GM12878 (cell line): ENCODE measurements around the gene ATP1A1. TPM values are rescaled to one million over a fixed set of nuclear protein-coding genes. Genes with fewer than 3 reads are reported as not detected.

Source experiments
- ATAC-seq: fragments of 200-7000 bp; cut with Tn5 transposase; 3 replicates; pipeline ENCODE4 v1.9.1; 2020; ENCODE audit warnings: mild to moderate bottlenecking, moderate library complexity
- BruUV-seq: library from RNA; stranded (reverse); fragments of 400-500 nt; replicated peaks from 2 replicates; lab custom pipeline; 2021; lab: Mats Ljungman, UMichigan
- CTCF ChIA-PET: fragments of 300-600 bp; sonication (Branson Sonifier 250); formaldehyde crosslinking; extraction: SDS; loops from one replicate; lab custom pipeline; 2021; ENCODE audit warnings: inconsistent platforms; lab: Yijun Ruan, JAX
- POLR2A ChIA-PET: fragments of 350-600 bp; formaldehyde crosslinking; extraction: SDS; loops from one replicate; lab custom pipeline; 2021; ENCODE audit warnings: inconsistent platforms; lab: Charles Lee
- RAD21 ChIA-PET: fragments of 300-600 bp; sonication (Branson Sonifier 250); formaldehyde crosslinking; loops from one replicate; lab custom pipeline; 2023; ENCODE audit warnings: antibody characterized with exemption; ENCODE audit not compliant: unreplicated experiment; lab: Charles Lee
- SMC1A ChIA-PET: fragments of 300-600 bp; sonication (Branson Sonifier 250); formaldehyde crosslinking; loops from one replicate; lab custom pipeline; 2023; ENCODE audit not compliant: unreplicated experiment, uncharacterized antibody; lab: Charles Lee
- DNase-seq: peaks from one replicate; pipeline ENCODE4 v3.0.0-alpha.2; 2011; ENCODE audit warnings: low read depth, low spot score
- FAIRE-seq: peaks from 3 replicates; lab custom pipeline; 2011; peaks lifted over from hg19 to GRCh38; lab: Jason Lieb, UNC
- H2AFZ ChIP-seq: 2 replicates; pipeline ENCODE4 v1.6.0; 2011; ENCODE audit warnings: low read depth, low read length, control low read depth; ENCODE audit not compliant: control insufficient read depth
- H3K27ac ChIP-seq: 2 replicates; pipeline ENCODE4 v1.5.1; 2011; ENCODE audit warnings: control low read depth; ENCODE audit not compliant: control insufficient read depth, insufficient read depth
- H3K27me3 ChIP-seq, 2 experiments: replicated peaks in 1 of 2; 2 replicates each; pipeline versions ENCODE4 v1.6.0 to v1.6.1; 2011; ENCODE audit warnings: low read length in 1 of 2; ENCODE audit not compliant: control insufficient read depth in 2 of 2, insufficient read depth in 2 of 2
- H3K36me3 ChIP-seq, 2 experiments: 2 replicates each; pipeline ENCODE4 v1.5.1; 2011; ENCODE audit warnings: low read length in 1 of 2; ENCODE audit not compliant: control insufficient read depth in 2 of 2, insufficient read depth in 2 of 2
- H3K4me1 ChIP-seq: 2 replicates; pipeline ENCODE4 v1.6.1; 2011; ENCODE audit warnings: mild to moderate bottlenecking, low read length, moderate library complexity, mixed read lengths; ENCODE audit not compliant: control insufficient read depth, insufficient read depth
- H3K4me2 ChIP-seq: 2 replicates; pipeline ENCODE4 v1.6.0; 2011; ENCODE audit warnings: control low read depth; ENCODE audit not compliant: control insufficient read depth, insufficient read depth
- H3K4me3 ChIP-seq: fragments of 200-600 bp; sonication (generic); 2 replicates; pipeline ENCODE4 v1.5.1; 2016
- H3K79me2 ChIP-seq: 2 replicates; pipeline ENCODE4 v1.6.0; 2011; ENCODE audit warnings: low read length; ENCODE audit not compliant: control insufficient read depth, insufficient read depth
- H3K9ac ChIP-seq: 2 replicates; pipeline ENCODE4 v1.8.0; 2011; ENCODE audit warnings: low read length, control low read depth, mixed read lengths; ENCODE audit not compliant: control insufficient read depth, insufficient read depth
- H3K9me3 ChIP-seq: replicated peaks from 3 replicates; pipeline ENCODE4 v1.5.1; 2011; ENCODE audit warnings: mild to moderate bottlenecking, low read length; ENCODE audit not compliant: control insufficient read depth, insufficient read depth
- H4K20me1 ChIP-seq: 2 replicates; pipeline ENCODE4 v1.6.0; 2011; ENCODE audit not compliant: control insufficient read depth, insufficient read depth
- CREB1 ChIP-seq: IDR thresholded peaks from 2 replicates; pipeline ENCODE4 v1.6.1; 2012; ENCODE audit warnings: low read depth, mild to moderate bottlenecking, inconsistent platforms
- CTCF ChIP-seq, 3 experiments: IDR thresholded peaks in 2 of 3; conservative IDR thresholded peaks in 1 of 3; 2 replicates each; pipeline ENCODE4 v1.5.1; 2011; ENCODE audit warnings: low read depth in 3 of 3, low read length in 3 of 3, mild to moderate bottlenecking in 3 of 3, control low read depth in 2 of 3, moderate library complexity in 2 of 3, inconsistent platforms in 1 of 3, mixed read lengths in 1 of 3; ENCODE audit not compliant: control insufficient read depth in 2 of 3, insufficient read depth in 1 of 3; ENCODE audit errors: extremely low read depth in 1 of 3
- EP300 ChIP-seq, 2 experiments: fragments of 150-350 bp in 1 of 2; IDR thresholded peaks; 2 replicates each; pipeline ENCODE4 v1.6.1; 2011 to 2012; ENCODE audit warnings: low read depth in 2 of 2, low read length in 2 of 2, borderline replicate concordance in 1 of 2, improper control_type of control experiment in 1 of 2, inconsistent platforms in 1 of 2; ENCODE audit not compliant: control insufficient read depth in 1 of 2
- HDAC6 ChIP-seq: fragments of 200-600 bp; sonication (generic); IDR thresholded peaks from one replicate; pipeline ENCODE4 v1.8.0; 2017; ENCODE audit warnings: antibody characterized with exemption; ENCODE audit not compliant: unreplicated experiment
- IRF4 ChIP-seq: IDR thresholded peaks from 2 replicates; pipeline ENCODE4 v1.6.1; 2011; ENCODE audit warnings: low read depth, low read length
- MYB ChIP-seq: fragments of 150-350 bp; IDR thresholded peaks from 2 replicates; pipeline ENCODE4 v1.6.1; 2014; ENCODE audit warnings: mild to moderate bottlenecking, low read depth, low read length, borderline replicate concordance
- RBBP5 ChIP-seq: fragments of 200-600 bp; sonication (generic); conservative IDR thresholded peaks from 2 replicates; pipeline ENCODE4 v1.6.1; 2016
- RUNX3 ChIP-seq: IDR thresholded peaks from 2 replicates; pipeline ENCODE4 v1.6.1; 2012; ENCODE audit warnings: low read length, inconsistent platforms
- TCF3 ChIP-seq: IDR thresholded peaks from 2 replicates; pipeline ENCODE4 v1.6.1; 2012; ENCODE audit warnings: low read depth, mild to moderate bottlenecking, low read length, borderline replicate concordance; ENCODE audit not compliant: insufficient read depth
- ZNF592 ChIP-seq: fragments of 450-650 bp; IDR thresholded peaks from 2 replicates; pipeline ENCODE4 v1.6.1; 2017; ENCODE audit warnings: mild to moderate bottlenecking, moderate library complexity
- WGBS: methylation state at CpG from one replicate; pipeline ENCODE4 v1.1.6; 2016; ENCODE audit warnings: low lambda C conversion rate; ENCODE audit not compliant: insufficient replicate concordance, insufficient coverage; ENCODE audit errors: missing lambda C conversion rate; 5-methylcytosine and 5-hydroxymethylcytosine counted together
- in situ Hi-C: fragments of 300-500 bp; cut with MboI; formaldehyde crosslinking; loops from 9 replicates; pipeline ENCODE4 v1.14.3; 2018; ENCODE audit warnings: mixed read lengths
- intact Hi-C: fragments of 100-400 bp; cut with micrococcal nuclease; formaldehyde crosslinking; loops from one replicate; pipeline ENCODE4 v1.14.2; 2022; ENCODE audit not compliant: unreplicated experiment
- polyA plus RNA-seq, 11 experiments: library from polyadenylated mRNA; depleted of rRNA in 4 of 11; unstranded in 6 of 11; stranded (reverse) in 5 of 11; fragments of >200 nt; fragmentation: Nextera tagmentation in 4 of 11; fragmentation: Illumina TruSeq in 1 of 11; extraction: Ambion mirVana in 4 of 11; extraction: Trizol in 1 of 11; gene quantifications; 1 replicate in 1 of 11; 2 replicates in 10 of 11; pipeline versions ENCODE4 v1.2.1 to v1.2.3, GENCODE V29; 2011 to 2016; ENCODE audit warnings: inconsistent platforms in 2 of 11, missing spikeins in 2 of 11, low read depth in 1 of 11
- total RNA-seq, 4 experiments: library from RNA; depleted of rRNA in 3 of 4; stranded (reverse); fragments of >200 nt in 3 of 4; fragmentation: Illumina TruSeq in 1 of 4; extraction: Trizol in 1 of 4; gene quantifications; 2 replicates each; pipeline versions ENCODE4 v1.2.1 to v1.2.3, GENCODE V29; 2013 to 2021

The ATP1A1 gene
- total and polyA plus RNA-seq, 10 of the 15 experiments (the other 5 are each of a cell fraction or from before 2014, with no cell fraction given): 113 to 566 (median 313) TPM

GRCh38 chr1:116328671-116329070, 44.4 kb upstream of the ATP1A1 start:
- ATAC-seq: no peak
- ChIA-PET RAD21 (no interaction called here), POLR2A (no interaction called here), SMC1A (interaction anchor here (1.1 kb wide), 1 partner anchor 48 kb away, joined by 3 read pairs; no protein-coding TSS in a partner anchor), CTCF (interaction anchor here (0.6 kb wide), 1 partner anchor 11 kb away, joined by 3 read pairs; no protein-coding TSS in a partner anchor)
- FAIRE-seq: no peak
- Histone ChIP-seq H3K27me3 (no peaks in the 10 kb centered on the region), H3K79me2 (no peaks in the 10 kb centered on the region), H3K4me2 (no peak overlapping the region), H3K27ac (no peak overlapping the region), H3K4me3 (no peak overlapping the region), H3K4me1 (peaks cover 8% of the 10 kb centered on the region), H2AFZ (no peak overlapping the region), H3K9ac (no peak overlapping the region), H4K20me1 (no peaks in the 10 kb centered on the region), H3K36me3 (no peaks in the 10 kb centered on the region), H3K9me3 (no peaks in the 10 kb centered on the region)
- no peak for DNase-seq
- TF ChIP-seq TCF3 (no peak), EP300 (IDR thresholded peaks at IDR 0.05; ENCODE audit: borderline replicate concordance in 1 of 2, control insufficient read depth in 1 of 2, low read depth in 2 of 2, low read length in 2 of 2) (no peak)
- 76% methylated on average over 2 of the region's 2 CpGs for WGBS
- in situ Hi-C loops: no loop called here
- no TSS peak for BruUV-seq
- intact Hi-C loops: no loop called here

- H3K4me2 ChIP-seq: no peak overlapping the region
- DNase-seq: no peak
- H2AFZ ChIP-seq: no peak overlapping the region
- in situ Hi-C loops: no loop called here
- H3K9ac ChIP-seq: no peak overlapping the region
- RAD21 ChIA-PET: no interaction called here
- no peaks in the 10 kb centered on the region for H3K36me3 ChIP-seq
- no peaks in the 10 kb centered on the region for H3K9me3 ChIP-seq
- no peak overlapping the region for H3K4me3 ChIP-seq
- peaks cover 8% of the 10 kb centered on the region for H3K4me1 ChIP-seq
- SMC1A ChIA-PET: no interaction called here
- no TSS peak for BruUV-seq
- POLR2A ChIA-PET: no interaction called here
- intact Hi-C loops: no loop called here
- H4K20me1 ChIP-seq: no peaks in the 10 kb centered on the region
- ATAC-seq: no peak
- CTCF ChIA-PET: no interaction called here
- WGBS: 45% methylated on average over 9 of the region's 9 CpGs
- FAIRE-seq: no peak
- H3K79me2 ChIP-seq: no peaks in the 10 kb centered on the region
- no peak overlapping the region for H3K27ac ChIP-seq
- H3K27me3 ChIP-seq: no peaks in the 10 kb centered on the region
- TF ChIP-seq ZNF592 (no peak), IRF4 (no peak), CTCF (IDR thresholded peaks at IDR 0.05 in 2 of 3, conservative IDR thresholded peaks at IDR 0.05 in 1 of 3; ENCODE audit: control insufficient read depth in 2 of 3, extremely low read depth in 1 of 3, insufficient read depth in 1 of 3, low read depth in 3 of 3, low read length in 3 of 3) (no peak), HDAC6 (no peak), MYB (no peak), RUNX3 (no peak), CREB1 (no peak), RBBP5 (no peak)
These were observed 43.3 kb upstream of the ATP1A1 start for GRCh38 chr1:116329524-116330341.
